DMS153 treated with DMSO at 0.1 percent for 48 hours (cell line): ENCODE results near the gene DYNC2H1.
"Not testable (repeated sequence)": the region's sequence is repeated elsewhere in the genome, so short reads cannot be mapped to it uniquely, and the experiment has no call there.

Experiments used
- DNase-seq: peaks from one replicate; lab custom pipeline; 2025; ENCODE audit not compliant: unreplicated experiment; lab: John Stamatoyannopoulos, UW

The DYNC2H1 gene

GRCh38 chr11:103112364-103112763 is 3.1 kb downstream of the DYNC2H1 start:
- DNase-seq, result no peak

DNA sequence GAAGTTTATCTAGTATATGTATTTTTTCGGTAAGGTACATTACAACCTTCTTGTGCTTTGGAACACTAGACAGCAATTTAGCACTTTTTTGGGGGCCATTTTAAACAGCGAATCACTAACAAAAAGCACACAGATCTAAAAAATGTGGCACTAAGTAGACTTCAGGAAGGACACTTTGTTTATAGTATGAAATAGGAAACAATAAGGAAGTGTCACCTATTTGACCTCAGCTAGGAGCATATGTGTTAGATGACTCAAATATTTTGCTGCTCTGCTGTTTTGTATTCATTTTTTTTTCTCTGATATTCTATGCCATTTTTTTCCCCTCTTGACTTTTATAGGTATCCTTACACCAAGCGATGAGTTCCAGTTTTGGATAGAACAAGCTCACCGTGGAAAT is 5.6 kb downstream of the DYNC2H1 start:
- no peak for DNase-seq

GRCh38 chr11:103125462-103125861 is 16.2 kb downstream of the DYNC2H1 start:
- no peak for DNase-seq

DNA sequence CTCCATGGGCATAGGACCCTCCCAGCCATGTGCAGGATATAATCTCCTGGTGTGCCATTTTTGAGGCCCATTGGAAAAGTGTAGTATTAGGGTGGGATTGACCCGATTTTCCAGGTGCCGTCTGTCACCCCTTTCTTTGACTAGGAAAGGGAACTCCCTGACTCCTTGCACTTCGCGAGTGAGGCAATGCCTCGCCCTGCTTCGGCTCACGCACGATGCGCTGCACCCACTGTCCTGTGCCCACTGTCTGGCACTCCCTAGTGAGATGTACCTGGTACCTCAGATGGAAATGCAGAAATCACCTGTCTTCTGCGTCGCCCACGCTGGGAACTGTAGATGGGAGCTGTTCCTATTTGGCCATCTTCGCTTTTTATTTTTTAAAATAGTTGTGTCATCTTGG is 32.8 kb downstream of the DYNC2H1 start:
- DNase-seq, result not testable (repeated sequence)

DNA sequence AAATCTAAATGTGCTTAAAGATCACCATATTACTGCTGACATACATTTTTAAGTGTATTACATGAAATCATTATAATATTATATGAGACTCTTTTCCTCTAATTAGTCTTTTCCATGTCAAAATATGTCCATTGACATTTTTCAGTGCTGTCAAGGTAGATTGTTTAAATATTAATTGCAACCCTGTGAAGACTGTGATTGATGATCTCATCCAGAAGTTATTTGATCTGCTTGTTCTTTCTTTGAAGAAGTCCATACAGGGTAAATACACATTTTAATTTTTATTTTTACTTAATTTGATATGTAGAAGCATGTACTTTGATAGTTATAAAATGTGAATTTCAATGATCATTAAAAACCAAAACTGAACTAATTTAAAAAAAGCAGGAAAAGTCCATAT is 38.4 kb downstream of the DYNC2H1 start:
- no peak for DNase-seq

- no peak for DNase-seq
Measured at GRCh38 chr11:103157542-103157941, 48.3 kb downstream of the DYNC2H1 start.

DNA sequence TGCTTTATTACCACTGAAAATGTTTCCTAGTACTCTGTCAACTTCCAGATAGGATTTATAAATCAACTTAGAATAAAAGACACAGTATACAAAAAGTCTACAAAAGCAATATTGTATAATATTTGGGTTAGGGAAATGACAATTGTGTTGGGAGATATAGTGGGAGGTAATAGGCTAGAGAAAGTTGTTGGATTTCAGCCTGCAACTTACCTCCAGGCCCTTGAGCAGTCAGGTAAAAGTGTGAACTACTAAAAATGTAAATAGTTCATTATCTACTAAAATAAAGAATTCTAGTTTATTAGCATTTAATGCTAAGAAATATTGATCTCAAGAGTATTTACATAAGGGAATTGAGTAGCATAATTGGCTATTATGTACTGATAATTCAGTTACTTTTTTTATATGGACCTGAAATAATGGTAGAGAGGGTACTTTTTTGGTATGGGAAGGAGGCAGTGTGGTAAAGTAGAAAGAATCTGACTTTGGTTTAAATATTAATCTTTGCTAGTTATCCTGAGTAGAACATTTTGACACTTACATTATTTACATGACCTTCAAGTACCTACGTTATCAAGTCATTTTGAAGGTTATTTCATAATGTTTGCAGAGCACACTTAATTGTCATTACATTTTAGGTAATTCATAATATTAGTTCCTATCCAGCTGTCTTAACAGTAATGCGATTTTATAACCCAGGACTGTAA is 55.0 kb downstream of the DYNC2H1 start:
- DNase-seq, result no peak

DNA sequence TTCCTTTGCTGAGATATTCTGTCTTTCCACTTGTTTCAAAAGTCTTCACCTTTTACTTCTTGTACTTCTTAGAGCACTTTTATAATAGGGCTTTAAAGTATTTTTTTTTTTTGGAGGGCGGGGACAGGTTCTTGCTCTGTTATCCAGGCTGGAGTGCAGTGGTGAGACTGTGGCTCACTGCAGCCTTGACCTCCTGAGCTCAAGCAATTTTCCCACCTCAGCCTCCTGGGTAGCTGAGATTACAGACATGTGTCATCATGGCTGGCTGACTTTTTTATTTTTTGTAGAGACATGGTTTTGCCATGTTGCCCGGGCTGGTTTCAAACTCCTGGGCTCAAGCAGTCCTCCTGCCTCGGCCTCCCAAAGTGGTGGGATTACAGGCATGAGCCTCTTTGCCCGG is 57.9 kb downstream of the DYNC2H1 start:
- DNase-seq, result no peak

DNA sequence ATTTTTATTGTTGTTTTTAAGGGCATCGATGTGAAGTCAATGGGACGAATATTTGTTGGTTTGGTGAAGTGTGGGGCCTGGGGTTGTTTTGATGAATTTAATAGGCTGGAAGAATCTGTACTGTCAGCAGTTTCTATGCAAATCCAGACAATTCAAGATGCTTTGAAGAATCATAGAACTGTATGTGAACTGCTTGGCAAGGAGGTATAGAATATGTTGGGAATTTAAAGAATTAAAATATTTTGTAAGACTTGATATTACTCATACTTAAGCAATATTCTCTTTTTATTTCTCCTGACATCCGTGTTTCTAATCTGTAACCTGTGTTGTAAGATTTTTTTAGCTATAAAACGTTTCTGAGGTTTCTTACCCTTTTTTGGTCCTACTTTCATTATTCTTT is 61.6 kb downstream of the DYNC2H1 start:
- DNase-seq, result no peak

DNA sequence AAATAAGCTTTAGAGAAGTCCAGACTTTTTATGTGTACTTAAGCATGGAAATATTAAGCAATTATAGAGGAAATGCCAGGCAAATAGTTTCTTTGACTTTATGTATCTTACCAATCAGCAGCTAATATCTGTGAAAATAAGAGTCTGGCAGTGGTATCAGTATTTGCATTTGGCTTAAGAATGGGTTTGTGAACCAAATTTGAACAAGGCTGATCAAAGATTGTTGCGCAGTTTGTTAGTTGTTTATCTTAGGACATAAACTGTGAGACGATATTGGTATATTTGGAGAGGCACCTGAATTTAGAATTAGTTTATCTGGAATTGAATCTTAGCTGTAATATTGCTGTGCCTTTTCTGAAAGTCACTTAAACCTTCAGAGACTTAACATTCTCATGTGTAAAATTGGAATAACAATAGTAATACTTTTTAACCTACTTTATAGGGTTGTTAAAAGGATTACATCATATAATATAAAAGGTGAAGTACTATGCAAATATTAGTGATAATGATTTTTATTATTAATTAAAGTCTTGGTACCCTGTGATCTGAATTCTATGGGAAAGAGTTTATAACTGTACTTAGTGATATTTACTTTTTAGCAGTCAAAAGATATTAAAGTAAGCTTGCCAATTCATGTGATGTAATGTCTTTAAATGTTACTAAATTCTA is 66.4 kb downstream of the DYNC2H1 start:
- no peak for DNase-seq

DNA sequence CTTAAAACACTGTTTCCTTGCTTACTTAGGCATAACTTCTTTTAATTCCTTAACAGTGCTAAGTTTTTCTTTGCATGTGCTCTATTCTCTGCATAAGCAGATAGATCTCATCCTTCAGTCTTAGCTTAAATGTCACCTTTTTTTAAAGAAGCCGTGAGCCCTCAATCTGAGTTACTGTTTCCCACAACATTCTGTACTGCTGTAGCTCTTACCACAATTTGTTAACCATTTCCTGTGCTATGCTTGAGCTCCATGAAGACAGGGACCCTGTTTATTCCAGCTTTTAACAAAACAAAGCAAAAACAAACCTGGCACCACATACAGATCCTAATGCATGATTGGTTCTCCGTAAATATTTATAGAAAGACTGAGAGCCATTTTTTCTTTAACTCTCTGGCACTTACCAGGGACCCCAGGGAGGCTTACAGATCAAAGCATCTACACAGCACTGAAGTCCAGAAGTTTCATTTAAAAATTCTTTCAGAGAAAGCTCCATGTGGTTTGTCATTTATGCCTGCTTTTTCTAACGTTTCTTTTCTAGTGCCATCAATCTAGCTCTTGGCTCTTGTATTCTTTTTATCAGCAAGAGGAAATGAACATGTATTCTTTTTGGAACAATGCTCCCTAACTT is 74.9 kb downstream of the DYNC2H1 start:
- DNase-seq, result no peak

DNA sequence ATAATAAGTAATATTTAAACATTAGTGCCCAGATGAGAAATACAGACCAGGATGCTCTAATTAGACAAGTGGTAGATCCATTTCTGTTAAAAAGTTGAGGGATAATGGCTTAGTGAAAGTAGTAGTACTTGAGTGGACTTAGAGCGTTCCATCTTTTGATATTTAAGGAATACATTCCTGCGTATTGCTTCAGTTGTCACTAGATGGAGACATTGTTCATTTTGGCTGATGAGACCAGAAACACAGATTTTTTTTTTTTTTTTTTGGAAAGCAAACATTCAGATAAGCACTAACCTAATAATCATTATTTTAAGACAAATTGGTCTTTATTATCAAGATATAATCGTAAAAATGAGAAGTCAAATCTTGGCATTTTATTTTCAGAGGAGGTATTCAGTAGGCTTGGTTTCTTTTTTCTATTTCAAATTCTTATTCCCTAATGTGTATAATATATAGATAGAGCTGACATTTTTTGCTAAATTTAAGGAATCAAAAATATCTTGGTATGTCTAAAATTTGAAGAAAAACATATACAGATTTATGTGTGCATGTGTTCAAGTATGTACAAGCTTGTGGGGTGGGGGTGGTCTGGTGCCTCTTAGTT is 92.9 kb downstream of the DYNC2H1 start:
- no peak for DNase-seq

DNA sequence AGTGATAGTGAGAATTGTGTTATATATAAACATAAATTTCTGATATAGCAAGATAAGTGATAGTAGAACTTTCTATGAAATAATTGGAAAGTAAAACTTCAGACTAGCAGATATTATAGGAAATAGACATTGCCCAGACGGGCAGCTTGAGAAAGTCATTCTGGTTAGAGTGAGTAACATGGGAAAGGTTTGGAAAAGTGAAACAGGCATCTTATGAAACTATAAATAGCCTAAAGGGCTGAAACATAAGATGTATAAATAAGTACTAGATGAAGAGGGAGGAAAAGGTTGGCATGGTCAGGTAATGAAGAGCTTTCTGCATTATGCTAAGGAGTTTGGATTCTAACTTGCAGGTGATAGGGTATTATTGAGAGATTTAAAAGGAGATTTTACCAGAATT is 101.3 kb downstream of the DYNC2H1 start:
- no peak for DNase-seq

DNA sequence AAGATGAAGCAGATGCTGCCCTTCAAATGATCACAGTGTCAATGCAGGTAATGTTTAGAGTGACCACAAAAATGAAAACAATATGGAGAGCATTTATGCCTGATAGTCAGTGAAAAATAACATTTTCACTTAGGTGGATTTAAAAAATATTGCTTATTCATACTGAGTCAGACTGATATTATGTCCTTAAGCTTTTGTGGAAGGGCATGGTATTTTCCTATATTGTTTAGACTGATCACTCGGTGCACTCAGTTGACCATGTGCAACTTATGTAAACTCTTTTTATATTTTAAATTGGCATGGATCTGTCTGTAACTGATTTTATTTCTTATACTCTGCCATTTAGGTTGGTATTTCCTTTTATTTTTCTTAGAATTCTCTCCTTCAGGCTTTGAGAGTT is 106.6 kb downstream of the DYNC2H1 start:
- no peak for DNase-seq

- DNase-seq, result no peak
Measured at GRCh38 chr11:103220133-103220532, 110.9 kb downstream of the DYNC2H1 start.

- DNase-seq, result no peak
Measured at GRCh38 chr11:103222806-103223205, 113.6 kb downstream of the DYNC2H1 start.

DNA sequence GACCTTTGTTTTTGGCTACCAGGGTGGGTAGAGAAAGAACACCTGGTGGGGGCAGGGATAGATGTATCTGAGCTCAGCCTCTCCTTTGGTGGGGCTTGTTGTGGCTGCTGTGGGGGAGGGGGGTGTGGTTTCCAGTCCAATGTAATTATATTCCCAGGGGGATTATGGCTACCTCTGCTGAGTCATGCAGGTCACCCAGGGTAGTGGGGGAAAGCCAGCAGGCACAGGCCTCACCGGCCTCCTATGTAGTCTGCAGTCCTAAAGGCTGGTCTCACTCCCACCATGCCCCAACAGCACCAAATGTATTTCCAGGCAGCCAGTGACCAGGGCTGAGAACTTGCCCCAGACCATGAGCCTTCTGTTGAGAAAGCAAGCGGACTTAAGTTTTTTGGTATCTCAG is 119.6 kb downstream of the DYNC2H1 start:
- DNase-seq, result no peak

DNA sequence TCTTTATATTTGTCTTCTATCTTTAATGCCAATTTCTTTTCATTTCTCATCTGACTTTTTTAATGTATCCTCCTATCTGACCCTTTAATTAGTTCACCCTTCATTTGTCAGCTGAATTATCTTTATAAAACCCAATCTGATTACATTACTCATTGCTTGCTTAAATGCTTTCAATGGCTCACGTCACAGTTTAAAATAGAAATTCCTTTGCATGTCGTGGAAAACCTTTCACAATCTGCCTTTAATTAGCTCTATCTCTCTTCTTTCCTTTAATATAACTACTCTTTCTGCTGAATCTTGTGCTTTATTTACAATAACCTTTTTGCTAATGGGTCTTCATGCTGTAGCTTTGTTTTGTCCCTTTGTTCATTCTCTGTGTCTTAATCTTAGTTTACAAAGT is 125.7 kb downstream of the DYNC2H1 start:
- DNase-seq, result no peak

DNA sequence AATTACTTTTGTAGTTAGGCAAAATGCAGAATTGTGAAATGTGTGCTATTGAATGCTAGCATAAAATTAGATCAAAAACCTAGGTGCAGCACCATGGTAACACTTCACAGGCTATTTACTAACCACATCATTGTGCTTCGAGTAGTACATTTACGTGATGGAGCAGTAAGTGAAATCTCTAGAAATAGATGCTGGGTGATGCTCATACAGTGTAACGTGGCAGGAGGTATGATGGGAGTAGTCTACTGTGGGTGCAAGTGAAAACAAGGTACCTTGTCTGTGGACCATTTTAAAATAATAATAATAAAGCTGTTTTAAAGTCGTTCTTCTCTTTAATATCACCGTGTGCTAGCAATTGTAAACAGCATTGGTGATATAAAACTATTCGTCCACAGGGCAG is 132.3 kb downstream of the DYNC2H1 start:
- no peak for DNase-seq

- DNase-seq, result no peak
Measured at GRCh38 chr11:103254123-103254522, 144.9 kb downstream of the DYNC2H1 start.

DNA sequence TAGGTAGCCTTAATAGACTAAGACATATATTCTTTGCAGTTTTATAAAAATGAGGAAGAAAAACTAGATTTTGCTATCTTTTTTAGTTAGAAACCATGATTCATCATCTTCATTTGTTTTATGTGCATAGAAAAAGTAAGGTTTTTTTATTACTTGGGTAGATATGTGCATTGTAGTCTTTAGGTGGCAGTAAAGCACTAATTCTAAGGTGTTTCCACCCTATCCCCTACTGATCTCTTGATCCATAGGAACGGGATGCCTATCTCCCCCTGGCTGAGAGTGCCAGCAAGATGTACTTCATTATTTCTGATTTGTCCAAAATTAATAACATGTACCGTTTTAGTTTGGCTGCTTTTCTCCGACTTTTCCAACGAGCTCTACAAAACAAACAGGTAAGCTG is 148.1 kb downstream of the DYNC2H1 start:
- DNase-seq, result no peak
